Adrenal gland (tissue), 5 donors: ENCODE measurements around the gene ABCB6.

Experiments
- CTCF ChIP-seq, 6 experiments: fragments of 450-650 bp in 4 of 6; fragments of 200-600 bp in 2 of 6; sonication (generic) in 1 of 6; IDR thresholded peaks; 1 replicate in 5 of 6; 2 replicates in 1 of 6; pipeline versions ENCODE4 v1.5.1 to v1.8.0; 2016 to 2021; ENCODE audit warnings: antibody characterized with exemption in 6 of 6, mild to moderate bottlenecking in 2 of 6, moderate library complexity in 1 of 6
- POLR2A ChIP-seq, 2 donors: fragments of 450-650 bp; IDR thresholded peaks; one replicate each; pipeline ENCODE4 v1.6.1; 2017; ENCODE audit warnings: antibody characterized with exemption in 2 of 2, mild to moderate bottlenecking in 2 of 2, moderate library complexity in 1 of 2
- donor health status: DM: no; HTN: no; CAD: no.

GRCh38 chr2:219169930-219170654 lies 48.7 kb downstream of the ABCB6 start, which contains the start of gene SLC23A3:
- TF ChIP-seq CTCF (IDR thresholded peaks at IDR 0.05), result no peak
- no peak for TF ChIP-seq POLR2A (IDR thresholded peaks at IDR 0.05)
